ENCODE data around the gene THRAP3.

- no peak for TF ChIP-seq ZNF274 (IDR thresholded peaks at IDR 0.05; ENCODE audit: low read depth, low read length)
- TF ChIP-seq YY1 (IDR thresholded peaks at IDR 0.05; ENCODE audit: insufficient read depth, insufficient read length), result no peak
- no peak for TF ChIP-seq SUZ12 (IDR thresholded peaks at IDR 0.05; ENCODE audit: extremely low read depth, insufficient read depth, insufficient read length)
Measured at GRCh38 chr1:36248250-36248894, 24.1 kb downstream of the THRAP3 start.
